Measurements from ENCODE around the gene C11orf68. TPM values are rescaled to one million over a fixed set of nuclear protein-coding genes. Genes with fewer than 3 reads are reported as not detected.

Gene C11orf68
- total RNA-seq, 1 experiment from 2014 or later, result 36.5 TPM

- Histone ChIP-seq H3K27me3 (ENCODE audit: insufficient read depth, low read depth) (no peaks in the 10 kb centered on the region), H3K9me3 (ENCODE audit: insufficient read depth, low read depth) (no peaks in the 10 kb centered on the region), H4K20me1 (ENCODE audit: insufficient read depth) (no peaks in the 10 kb centered on the region), H2AFZ (no peak overlapping the region), H3K9me2 (ENCODE audit: insufficient read depth) (no peaks in the 10 kb centered on the region), H3K36me3 (ENCODE audit: low read depth) (no peaks in the 10 kb centered on the region), H3K79me2 (ENCODE audit: low read depth) (peaks cover 2% of the 10 kb centered on the region), H3K4me3 (no peak overlapping the region), H3K4me1 (replicated peaks; ENCODE audit: insufficient read depth) (peaks cover 70% of the 10 kb centered on the region), H3F3A (ENCODE audit: insufficient read depth, low read depth) (peaks cover 66% of the 10 kb centered on the region), H3K27ac (peak overlapping the region; percentile 42), H3K4me2 (peak overlapping the region; percentile 13; the same call in 1 of the 2 replicates)
- DNase-seq, result no peak
- intact Hi-C loops (cut with micrococcal nuclease; ENCODE audit: unreplicated experiment), result no loop called here
- POLR2A ChIA-PET (ENCODE audit: unreplicated experiment), result interaction anchor here (0.6 to 0.8 kb wide), 3 partner anchors 16 to 355 kb away, joined by 3 to 10 read pairs (median 5); partner anchors contain the start of gene CCDC85B
- TF ChIP-seq EZH2 (IDR thresholded peaks at IDR 0.05; ENCODE audit: low read depth), result no peak
- TF ChIP-seq CTCF (conservative IDR thresholded peaks at IDR 0.05), result no peak
- no TSS peak for BruUV-seq (replicated peaks)
- CTCF ChIA-PET, result no interaction called here
Measured at GRCh38 chr11:65906602-65907001, 12.3 kb downstream of the C11orf68 start.

GRCh38 chr11:65903715-65904114, 15.1 kb downstream of the C11orf68 start:
- CTCF ChIA-PET, result interaction anchor here (0.6 to 1.4 kb wide), 4 partner anchors 8 to 71 kb away, joined by 3 to 11 read pairs (median 4); no protein-coding TSS in a partner anchor
- Histone ChIP-seq H3F3A (ENCODE audit: insufficient read depth, low read depth) (peaks cover 55% of the 10 kb centered on the region), H3K4me1 (replicated peaks; ENCODE audit: insufficient read depth) (peaks cover 59% of the 10 kb centered on the region), H4K20me1 (ENCODE audit: insufficient read depth) (peaks cover 4% of the 10 kb centered on the region), H3K9me3 (ENCODE audit: insufficient read depth, low read depth) (no peaks in the 10 kb centered on the region), H3K27me3 (ENCODE audit: insufficient read depth, low read depth) (no peaks in the 10 kb centered on the region), H3K4me3 (no peak overlapping the region), H3K27ac (peak overlapping the region; percentile 76), H2AFZ (0 out of 2 replicates have a peak overlapping the region, but pooled peaks have one; percentile 5), H3K36me3 (ENCODE audit: low read depth) (peaks cover 3% of the 10 kb centered on the region; the same call in 1 of the 2 replicates), H3K4me2 (peak overlapping the region; percentile 74), H3K9me2 (ENCODE audit: insufficient read depth) (no peaks in the 10 kb centered on the region), H3K79me2 (ENCODE audit: low read depth) (peaks cover 22% of the 10 kb centered on the region)
- intact Hi-C loops (cut with micrococcal nuclease; ENCODE audit: unreplicated experiment), result loop anchor here (1.0 kb wide), 1 partner anchor 12 kb away; no protein-coding TSS in a partner anchor
- POLR2A ChIA-PET (ENCODE audit: unreplicated experiment), result interaction anchor here (1.0 kb wide), 1 partner anchor 9 kb away, joined by 6 read pairs; no protein-coding TSS in a partner anchor
- DNase-seq, result no peak
- TF ChIP-seq EZH2 (IDR thresholded peaks at IDR 0.05; ENCODE audit: low read depth) (no peak), CTCF (conservative IDR thresholded peaks at IDR 0.05) (no peak)
- BruUV-seq (replicated peaks), result no TSS peak

GRCh38 chr11:65903068-65903481, 15.8 kb downstream of the C11orf68 start:
- H3K4me1 ChIP-seq (replicated peaks; ENCODE audit: insufficient read depth), result peaks cover 66% of the 10 kb centered on the region
- no peak overlapping the region; the same call in 1 of the 2 replicates for H3K4me3 ChIP-seq
- POLR2A ChIA-PET (ENCODE audit: unreplicated experiment), result interaction anchor here (0.5 to 1.0 kb wide), 5 partner anchors 9 to 477 kb away, joined by 3 to 7 read pairs (median 4); partner anchors contain the start of gene MALAT1
- H4K20me1 ChIP-seq (ENCODE audit: insufficient read depth), result peaks cover 10% of the 10 kb centered on the region
- CTCF ChIA-PET, result interaction anchor here (0.6 to 1.4 kb wide), 3 partner anchors 9 to 71 kb away, joined by 3 to 11 read pairs (median 3); no protein-coding TSS in a partner anchor
- H3K9me3 ChIP-seq (ENCODE audit: insufficient read depth, low read depth), result no peaks in the 10 kb centered on the region
- DNase-seq, result peak; percentile 91 to 95
- no peaks in the 10 kb centered on the region for H3K9me2 ChIP-seq (ENCODE audit: insufficient read depth)
- intact Hi-C loops (cut with micrococcal nuclease; ENCODE audit: unreplicated experiment), result loop anchor here (1.0 kb wide), 1 partner anchor 12 kb away; no protein-coding TSS in a partner anchor
- peaks cover 28% of the 10 kb centered on the region for H3K79me2 ChIP-seq (ENCODE audit: low read depth)
- TF ChIP-seq EZH2 (IDR thresholded peaks at IDR 0.05; ENCODE audit: low read depth), result no peak
- no peak for TF ChIP-seq CTCF (conservative IDR thresholded peaks at IDR 0.05)
- peaks cover 58% of the 10 kb centered on the region for H3F3A ChIP-seq (ENCODE audit: insufficient read depth, low read depth)
- H3K27ac ChIP-seq, result peak overlapping the region; percentile 76
- H3K4me2 ChIP-seq, result peak overlapping the region; percentile 74
- no peaks in the 10 kb centered on the region for H3K27me3 ChIP-seq (ENCODE audit: insufficient read depth, low read depth)
- 0 out of 2 replicates have a peak overlapping the region, but pooled peaks have one; percentile 5 for H2AFZ ChIP-seq
- no TSS peak for BruUV-seq (replicated peaks)
- peaks cover 10% of the 10 kb centered on the region; the same call in 1 of the 2 replicates for H3K36me3 ChIP-seq (ENCODE audit: low read depth)
